ENCODE measurements around the gene MBP. TPM values are rescaled to one million over a fixed set of nuclear protein-coding genes. Genes with fewer than 3 reads are reported as not detected.

Gene MBP
- total and polyA plus RNA-seq, 10 donors = 11.1 to 96.0 (median 70.8) TPM

GRCh38 chr18:77015169-77015568 is 117.4 kb downstream of the MBP start:
- H3K27me3 ChIP-seq (replicated peaks in 1 of 7) = no peaks in the 10 kb centered on the region
- H3K4me1 ChIP-seq = peaks cover 0 to 44% (median 18%) of the 10 kb centered on the region in 6 donors
- intact Hi-C loops (cut with DNase I; ENCODE audit: low total_unique reads) = no loop called here
- DNase-seq = no peak
- no peaks in the 10 kb centered on the region for H3K9me3 ChIP-seq
- no peak overlapping the region for H3K4me3 ChIP-seq
- H3K36me3 ChIP-seq = peaks cover 0 to 87% (median 30%) of the 10 kb centered on the region in 6 donors
- peak overlapping the region in 1 of 8 donors; percentile 70 for H3K27ac ChIP-seq
- TF ChIP-seq, protein P1, sequence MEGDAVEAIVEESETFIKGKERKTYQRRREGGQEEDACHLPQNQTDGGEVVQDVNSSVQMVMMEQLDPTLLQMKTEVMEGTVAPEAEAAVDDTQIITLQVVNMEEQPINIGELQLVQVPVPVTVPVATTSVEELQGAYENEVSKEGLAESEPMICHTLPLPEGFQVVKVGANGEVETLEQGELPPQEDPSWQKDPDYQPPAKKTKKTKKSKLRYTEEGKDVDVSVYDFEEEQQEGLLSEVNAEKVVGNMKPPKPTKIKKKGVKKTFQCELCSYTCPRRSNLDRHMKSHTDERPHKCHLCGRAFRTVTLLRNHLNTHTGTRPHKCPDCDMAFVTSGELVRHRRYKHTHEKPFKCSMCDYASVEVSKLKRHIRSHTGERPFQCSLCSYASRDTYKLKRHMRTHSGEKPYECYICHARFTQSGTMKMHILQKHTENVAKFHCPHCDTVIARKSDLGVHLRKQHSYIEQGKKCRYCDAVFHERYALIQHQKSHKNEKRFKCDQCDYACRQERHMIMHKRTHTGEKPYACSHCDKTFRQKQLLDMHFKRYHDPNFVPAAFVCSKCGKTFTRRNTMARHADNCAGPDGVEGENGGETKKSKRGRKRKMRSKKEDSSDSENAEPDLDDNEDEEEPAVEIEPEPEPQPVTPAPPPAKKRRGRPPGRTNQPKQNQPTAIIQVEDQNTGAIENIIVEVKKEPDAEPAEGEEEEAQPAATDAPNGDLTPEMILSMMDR (IDR thresholded peaks at IDR 0.05 in 8 of 11, conservative IDR thresholded peaks at IDR 0.05 in 3 of 11) = no peak
- TF ChIP-seq POLR2AphosphoS5 (IDR thresholded peaks at IDR 0.05) (no peak), POLR2A (IDR thresholded peaks at IDR 0.05) (no peak)
- 45 to 85% (median 74%) methylated on average over 4 of the region's 4 CpGs for WGBS, 5 donors

- intact Hi-C loops (cut with DNase I; ENCODE audit: low total_unique reads) = no loop called here
- peak overlapping the region in 2 of 8 donors; percentile 51 to 70 for H3K27ac ChIP-seq
- peaks cover 0 to 3% (median 0%) of the 10 kb centered on the region in 7 donors for H3K27me3 ChIP-seq (replicated peaks in 1 of 7)
- TF ChIP-seq POLR2A (IDR thresholded peaks at IDR 0.05) (no peak), POLR2AphosphoS5 (IDR thresholded peaks at IDR 0.05) (no peak)
- TF ChIP-seq, protein P1 (IDR thresholded peaks at IDR 0.05 in 8 of 11, conservative IDR thresholded peaks at IDR 0.05 in 3 of 11) = no peak
- H3K4me3 ChIP-seq = no peak overlapping the region
- H3K4me1 ChIP-seq = peaks cover 0 to 49% (median 18%) of the 10 kb centered on the region in 6 donors
- DNase-seq = no peak
- peaks cover 0 to 87% (median 27%) of the 10 kb centered on the region in 6 donors for H3K36me3 ChIP-seq
- 63 to 91% (median 81%) methylated on average over 5 of the region's 5 CpGs for WGBS, 5 donors
- H3K9me3 ChIP-seq = no peaks in the 10 kb centered on the region
Measured at GRCh38 chr18:77014538-77014937, 118.0 kb downstream of the MBP start.

- intact Hi-C loops (cut with DNase I; ENCODE audit: low total_unique reads) = no loop called here
- peak overlapping the region in 5 of 8 donors; percentile 28 to 70 (median 51) for H3K27ac ChIP-seq
- peaks cover 0 to 50% (median 18%) of the 10 kb centered on the region in 6 donors for H3K4me1 ChIP-seq
- peaks cover 0 to 4% (median 0%) of the 10 kb centered on the region in 7 donors for H3K27me3 ChIP-seq (replicated peaks in 1 of 7)
- no peak overlapping the region for H3K4me3 ChIP-seq
- no peaks in the 10 kb centered on the region for H3K9me3 ChIP-seq
- peaks cover 0 to 87% (median 27%) of the 10 kb centered on the region in 6 donors for H3K36me3 ChIP-seq
- WGBS, 5 donors = 68 to 80% (median 71%) methylated on average over 18 of the region's 18 CpGs
- TF ChIP-seq POLR2A (IDR thresholded peaks at IDR 0.05) (no peak), POLR2AphosphoS5 (IDR thresholded peaks at IDR 0.05) (peak in 1 of 3 donors; percentile 58)
- TF ChIP-seq, protein P1 (IDR thresholded peaks at IDR 0.05 in 8 of 11, conservative IDR thresholded peaks at IDR 0.05 in 3 of 11) = no peak
- no peak for DNase-seq
Measured at GRCh38 chr18:77013811-77014521, 118.6 kb downstream of the MBP start.

DNA sequence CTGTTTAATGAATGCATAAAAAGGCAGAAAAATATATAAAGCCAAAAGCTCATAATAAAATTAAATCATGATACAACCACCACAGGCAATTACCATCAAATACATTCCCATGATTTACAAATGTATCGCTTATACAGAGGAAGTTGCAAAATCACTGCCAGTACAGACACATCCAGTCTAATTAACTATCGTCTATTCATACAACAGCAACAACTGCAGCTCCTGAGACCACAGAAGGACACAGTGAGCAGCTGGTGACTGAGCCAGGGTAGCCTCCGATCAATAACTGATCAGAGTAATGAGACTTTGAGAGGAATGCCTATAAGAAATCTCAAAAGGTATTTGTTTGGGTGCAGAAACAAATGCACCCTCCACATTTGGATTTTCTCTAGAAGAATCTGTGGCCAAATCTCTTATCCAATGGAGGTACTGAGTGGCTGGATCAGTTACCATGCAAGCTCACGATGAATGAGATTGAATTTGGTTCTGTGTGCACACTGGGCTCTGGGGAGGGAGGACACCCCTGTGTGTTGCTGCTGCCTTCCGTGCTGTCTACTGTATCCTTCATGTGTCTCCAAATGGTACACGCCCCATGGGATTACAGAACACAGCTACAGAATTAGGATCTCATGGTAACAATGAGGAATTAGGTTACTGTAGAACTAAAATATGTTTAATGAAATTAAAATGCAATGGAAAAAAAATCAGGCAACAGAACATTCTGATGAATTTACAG is 119.6 kb downstream of the MBP start:
- TF ChIP-seq POLR2A (IDR thresholded peaks at IDR 0.05) = no peak
- TF ChIP-seq POLR2AphosphoS5 (IDR thresholded peaks at IDR 0.05) = no peak
- TF ChIP-seq, protein P1 (IDR thresholded peaks at IDR 0.05 in 8 of 11, conservative IDR thresholded peaks at IDR 0.05 in 3 of 11) = no peak
- Histone ChIP-seq H3K9me3 (no peaks in the 10 kb centered on the region), H3K4me1 (peaks cover 0 to 53% (median 18%) of the 10 kb centered on the region in 6 donors), H3K27ac (peak overlapping the region in 3 of 8 donors; percentile 51 to 70 (median 61)), H3K27me3 (replicated peaks in 1 of 7) (peaks cover 0 to 4% (median 0%) of the 10 kb centered on the region in 7 donors), H3K4me3 (no peak overlapping the region), H3K36me3 (peaks cover 0 to 97% (median 27%) of the 10 kb centered on the region in 6 donors)
- intact Hi-C loops (cut with DNase I; ENCODE audit: low total_unique reads) = no loop called here
- DNase-seq = no peak
- 72 to 86% (median 76%) methylated on average over 6 of the region's 6 CpGs for WGBS, 5 donors

Measured in spleen (tissue), 11 donors.